Liver (tissue), 2 donors: ENCODE results near the gene IMPA2.

Experiments
- FOXA2 ChIP-seq: IDR thresholded peaks from 2 replicates; pipeline ENCODE4 v1.6.1; 2016; ENCODE audit warnings: antibody characterized with exemption
- TF ChIP-seq, protein P1 (sequence below): fragments of 150-350 bp; IDR thresholded peaks from 2 replicates; pipeline ENCODE4 v1.5.1; 2017; ENCODE audit warnings: improper control_type of control experiment, low read depth, low read length; ENCODE audit not compliant: missing input control
- donor health status: healthy.

- TF ChIP-seq, protein P1, sequence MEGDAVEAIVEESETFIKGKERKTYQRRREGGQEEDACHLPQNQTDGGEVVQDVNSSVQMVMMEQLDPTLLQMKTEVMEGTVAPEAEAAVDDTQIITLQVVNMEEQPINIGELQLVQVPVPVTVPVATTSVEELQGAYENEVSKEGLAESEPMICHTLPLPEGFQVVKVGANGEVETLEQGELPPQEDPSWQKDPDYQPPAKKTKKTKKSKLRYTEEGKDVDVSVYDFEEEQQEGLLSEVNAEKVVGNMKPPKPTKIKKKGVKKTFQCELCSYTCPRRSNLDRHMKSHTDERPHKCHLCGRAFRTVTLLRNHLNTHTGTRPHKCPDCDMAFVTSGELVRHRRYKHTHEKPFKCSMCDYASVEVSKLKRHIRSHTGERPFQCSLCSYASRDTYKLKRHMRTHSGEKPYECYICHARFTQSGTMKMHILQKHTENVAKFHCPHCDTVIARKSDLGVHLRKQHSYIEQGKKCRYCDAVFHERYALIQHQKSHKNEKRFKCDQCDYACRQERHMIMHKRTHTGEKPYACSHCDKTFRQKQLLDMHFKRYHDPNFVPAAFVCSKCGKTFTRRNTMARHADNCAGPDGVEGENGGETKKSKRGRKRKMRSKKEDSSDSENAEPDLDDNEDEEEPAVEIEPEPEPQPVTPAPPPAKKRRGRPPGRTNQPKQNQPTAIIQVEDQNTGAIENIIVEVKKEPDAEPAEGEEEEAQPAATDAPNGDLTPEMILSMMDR, result no peak
- TF ChIP-seq FOXA2, result no peak
Measured at GRCh38 chr18:12032786-12033642, 51.7 kb downstream of the IMPA2 start.
